GM13977 (cell line): ENCODE measurements around the gene PSRC1.
"Not testable (repeated sequence)": the region's sequence is repeated elsewhere in the genome, so short reads cannot be mapped to it uniquely, and the experiment has no call there.

Source experiments
- DNase-seq: peaks from one replicate; pipeline ENCODE4 v3.0.0; 2012; ENCODE audit warnings: low spot score
- in situ Hi-C: fragments of 300-500 bp; cut with MboI; formaldehyde crosslinking; loops from one replicate; pipeline ENCODE4 v1.12.0; 2022; ENCODE audit warnings: low sequenced_read_pairs, low pct_unique_long_range_greater_than_20kb, mixed read lengths, inconsistent platforms; ENCODE audit not compliant: unreplicated experiment
- TF ChIP-seq, protein P1 (sequence below): IDR thresholded peaks from 2 replicates; pipeline ENCODE4 v1.5.1; 2012; ENCODE audit warnings: mild to moderate bottlenecking, control low read depth; ENCODE audit not compliant: insufficient read depth; ENCODE audit errors: extremely low read depth, missing control alignments

PSRC1 gene

DNA sequence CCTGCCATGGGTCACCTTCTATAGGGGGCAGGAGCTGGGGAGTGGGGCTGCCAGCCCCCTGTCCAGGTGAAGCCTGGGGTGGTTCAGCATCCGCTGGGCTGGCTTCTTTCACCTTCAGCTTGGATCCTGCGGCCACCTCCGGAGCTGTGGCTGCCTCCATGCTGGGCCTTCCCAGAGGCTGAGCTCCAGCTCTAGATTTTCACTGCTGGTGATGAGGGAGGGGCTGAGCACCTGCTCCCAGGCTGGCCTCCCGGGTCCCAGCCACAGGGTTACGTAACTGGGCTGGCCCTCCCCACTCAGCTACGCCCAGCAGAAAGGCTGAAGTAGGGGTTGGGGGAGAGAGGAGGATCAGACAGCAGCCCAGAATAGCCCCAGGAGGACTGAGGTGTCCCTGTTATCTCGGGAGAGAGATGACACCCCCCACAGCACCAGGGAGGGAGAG, 23.9 kb upstream of the PSRC1 start, which contains the start of gene MYBPHL:
Gene MYBPHL, minus strand, starts transcription at position 180 of the 442 bp plus-strand sequence. Its CDS starts 20 bp downstream, at position 160.
- DNase-seq = no peak
- TF ChIP-seq, protein P1, sequence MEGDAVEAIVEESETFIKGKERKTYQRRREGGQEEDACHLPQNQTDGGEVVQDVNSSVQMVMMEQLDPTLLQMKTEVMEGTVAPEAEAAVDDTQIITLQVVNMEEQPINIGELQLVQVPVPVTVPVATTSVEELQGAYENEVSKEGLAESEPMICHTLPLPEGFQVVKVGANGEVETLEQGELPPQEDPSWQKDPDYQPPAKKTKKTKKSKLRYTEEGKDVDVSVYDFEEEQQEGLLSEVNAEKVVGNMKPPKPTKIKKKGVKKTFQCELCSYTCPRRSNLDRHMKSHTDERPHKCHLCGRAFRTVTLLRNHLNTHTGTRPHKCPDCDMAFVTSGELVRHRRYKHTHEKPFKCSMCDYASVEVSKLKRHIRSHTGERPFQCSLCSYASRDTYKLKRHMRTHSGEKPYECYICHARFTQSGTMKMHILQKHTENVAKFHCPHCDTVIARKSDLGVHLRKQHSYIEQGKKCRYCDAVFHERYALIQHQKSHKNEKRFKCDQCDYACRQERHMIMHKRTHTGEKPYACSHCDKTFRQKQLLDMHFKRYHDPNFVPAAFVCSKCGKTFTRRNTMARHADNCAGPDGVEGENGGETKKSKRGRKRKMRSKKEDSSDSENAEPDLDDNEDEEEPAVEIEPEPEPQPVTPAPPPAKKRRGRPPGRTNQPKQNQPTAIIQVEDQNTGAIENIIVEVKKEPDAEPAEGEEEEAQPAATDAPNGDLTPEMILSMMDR = no peak
- in situ Hi-C loops = no loop called here

DNA sequence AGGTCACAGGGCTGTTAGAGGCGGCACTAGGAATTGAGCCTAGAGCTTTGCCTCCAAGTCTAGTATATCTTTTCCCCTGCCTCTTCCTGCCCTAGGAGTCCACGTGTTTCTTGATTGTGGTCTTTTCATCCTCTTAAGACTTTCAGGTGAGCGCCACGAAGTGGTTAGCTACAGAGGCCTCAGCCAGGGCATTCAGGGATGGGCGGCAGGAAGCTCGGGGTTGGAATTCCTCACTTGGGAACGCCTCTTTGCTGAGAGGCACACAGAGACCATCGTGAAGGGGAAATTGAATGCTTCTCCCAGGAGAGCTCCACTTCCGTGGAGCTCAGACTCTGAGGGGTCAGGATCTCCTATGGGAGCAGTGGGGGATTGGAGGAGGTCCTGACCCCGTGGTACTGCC, 23.0 kb upstream of the PSRC1 start:
- in situ Hi-C loops, DNase-seq: not testable (repeated sequence)

DNA sequence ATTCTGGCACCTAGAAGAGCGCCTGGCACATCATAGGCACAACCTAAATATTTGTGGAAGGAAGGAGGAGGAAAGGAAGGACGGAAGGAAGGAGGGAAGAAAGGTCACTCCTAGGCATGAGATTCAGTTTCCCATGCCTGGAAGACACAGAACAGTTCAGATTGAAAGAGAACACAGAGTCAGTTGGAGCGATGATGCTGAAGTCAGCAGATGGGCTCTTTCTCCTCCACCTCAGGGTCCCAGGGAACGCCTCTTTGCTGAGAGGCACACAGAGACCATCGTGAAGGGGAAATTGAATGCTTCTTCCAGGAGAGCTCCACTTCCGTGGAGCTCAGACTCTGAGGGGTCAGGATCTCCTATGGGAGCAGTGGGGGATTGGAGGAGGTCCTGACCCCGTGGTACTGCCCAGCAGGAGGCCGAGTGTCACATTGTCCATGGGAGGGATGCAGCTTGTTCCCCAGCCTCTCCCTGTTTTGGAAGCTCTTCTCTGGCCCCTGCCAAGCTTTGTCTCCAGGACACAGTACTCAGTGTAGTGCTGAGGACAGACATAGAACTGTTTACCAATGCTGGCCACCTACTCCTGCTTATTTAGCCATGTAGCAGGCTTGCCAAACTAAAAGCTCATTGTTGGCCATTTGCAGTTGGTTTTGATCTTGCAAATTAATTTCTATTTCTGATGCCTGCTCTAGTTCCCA, 21.4 kb upstream of the PSRC1 start:
- DNase-seq = no peak
- in situ Hi-C loops = no loop called here
- TF ChIP-seq, protein P1 = no peak

DNA sequence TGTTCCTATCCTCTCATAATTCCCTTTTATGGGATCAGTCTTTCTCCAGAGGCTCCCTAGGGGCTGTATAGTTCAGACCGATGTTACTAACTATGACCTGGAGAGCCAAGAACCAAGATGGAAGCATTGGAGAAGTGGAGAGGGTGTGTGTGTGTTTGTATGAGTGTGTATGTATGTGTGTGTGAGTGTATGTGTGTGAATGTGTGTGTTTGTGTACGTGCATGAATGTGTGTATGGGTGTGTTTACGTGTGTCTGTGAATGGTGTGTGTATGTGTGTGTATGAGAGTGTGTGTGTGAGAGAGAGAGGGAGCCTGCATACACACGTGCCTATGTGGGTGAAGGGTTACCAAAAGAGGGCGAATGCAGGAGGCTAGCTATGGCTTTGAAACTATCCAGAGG, 18.9 kb upstream of the PSRC1 start:
- no peak for DNase-seq
- in situ Hi-C loops = no loop called here
- TF ChIP-seq, protein P1 = no peak

DNA sequence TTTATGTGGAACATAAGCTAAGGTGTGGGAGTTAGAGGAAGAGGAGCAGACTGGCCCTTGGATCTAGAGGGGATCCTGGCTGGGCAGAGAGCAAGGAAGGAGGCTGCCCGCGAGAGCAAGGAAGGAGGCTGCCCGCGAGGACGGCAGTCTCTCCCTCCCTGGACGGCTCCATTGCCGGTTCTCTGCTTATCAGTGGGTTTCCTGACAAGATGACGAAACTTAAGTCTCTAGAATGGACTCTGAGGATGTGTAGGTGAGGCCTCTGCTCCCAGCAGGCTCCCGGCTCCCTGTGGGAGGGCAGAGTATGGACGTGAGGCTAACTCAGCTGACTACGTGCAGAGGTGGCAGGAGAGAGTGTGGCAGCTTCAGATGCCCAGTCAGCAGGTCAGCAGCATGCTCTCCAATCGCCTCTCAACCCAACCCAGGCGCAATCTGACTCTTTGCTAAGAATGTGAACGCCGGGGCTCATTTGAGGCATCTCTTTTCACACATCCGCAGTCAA, 17.8 kb upstream of the PSRC1 start:
- no peak for DNase-seq
- in situ Hi-C loops = no loop called here
- TF ChIP-seq, protein P1 = no peak

DNA sequence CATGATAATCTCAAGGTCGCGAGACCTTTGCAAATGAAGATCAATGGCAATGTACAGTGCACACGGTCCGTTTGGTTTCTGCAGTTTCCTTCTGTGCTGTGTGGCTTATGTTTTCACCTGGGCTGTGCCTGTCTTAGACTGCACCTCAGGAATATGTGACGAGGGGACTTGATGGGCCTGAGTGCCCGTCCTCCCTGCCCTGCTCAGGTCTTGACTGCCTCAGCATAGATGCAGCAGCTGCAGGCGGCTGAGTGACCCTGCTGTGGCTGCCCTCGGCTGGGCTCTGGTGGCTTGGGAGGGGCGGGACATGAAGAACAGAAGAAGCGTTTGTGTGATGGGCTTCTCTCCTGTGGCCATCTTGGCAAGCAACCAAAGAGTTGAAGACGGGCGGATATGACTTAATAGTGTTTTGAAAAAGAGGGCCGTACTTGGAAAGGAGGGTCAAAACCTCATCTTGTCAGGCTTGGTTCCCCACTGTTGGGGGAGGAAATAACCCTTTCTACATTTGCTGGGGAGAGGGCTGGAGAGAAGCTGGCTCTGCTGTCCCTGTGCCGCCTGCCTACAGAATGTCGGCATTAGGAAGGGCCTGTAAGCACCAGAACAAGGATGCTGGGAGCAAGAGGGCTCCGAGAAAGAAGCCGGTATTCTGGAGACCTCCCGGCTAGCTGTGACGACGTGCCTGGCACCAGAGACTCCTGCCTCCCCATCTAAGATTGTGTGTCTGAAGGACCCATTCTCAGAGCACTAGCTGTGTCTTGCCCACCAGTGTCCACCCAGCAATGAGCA, 16.8 kb upstream of the PSRC1 start:
- in situ Hi-C loops = no loop called here
- DNase-seq = no peak
- TF ChIP-seq, protein P1 = no peak
